Neural cell (in vitro differentiated cells): ENCODE measurements around the gene ADAM11.

Source experiments
- CTCF ChIP-seq: fragments of 450-650 bp; IDR thresholded peaks from 2 replicates; pipeline ENCODE4 v1.5.1; 2014; ENCODE audit warnings: antibody characterized with exemption, mild to moderate bottlenecking, moderate library complexity; ENCODE audit not compliant: poor library complexity, severe bottlenecking
- EZH2 ChIP-seq: fragments of 200-600, 300-800 bp; shearing (Covaris generic), sonication (generic); IDR thresholded peaks from 2 replicates; pipeline ENCODE4 v1.6.1; 2014; ENCODE audit warnings: antibody characterized with exemption, low read length, borderline replicate concordance, mild to moderate bottlenecking; ENCODE audit not compliant: insufficient read depth, poor library complexity, severe bottlenecking
- MXI1 ChIP-seq: fragments of 450-650 bp; conservative IDR thresholded peaks from 2 replicates; pipeline ENCODE4 v1.6.1; 2014; ENCODE audit warnings: antibody characterized with exemption, mild to moderate bottlenecking; ENCODE audit not compliant: poor library complexity, severe bottlenecking
- POLR2AphosphoS5 ChIP-seq: IDR thresholded peaks from 2 replicates; pipeline ENCODE4 v1.6.1; 2012
- RAD21 ChIP-seq: fragments of 450-650 bp; conservative IDR thresholded peaks from 2 replicates; pipeline ENCODE4 v1.6.1; 2014; ENCODE audit warnings: antibody characterized with exemption, mild to moderate bottlenecking, moderate library complexity
- SMC3 ChIP-seq: fragments of 450-650 bp; conservative IDR thresholded peaks from 2 replicates; pipeline ENCODE4 v1.6.1; 2014; ENCODE audit warnings: antibody characterized with exemption, mild to moderate bottlenecking, moderate library complexity; ENCODE audit not compliant: poor library complexity
- TAF1 ChIP-seq: IDR thresholded peaks from 2 replicates; pipeline ENCODE4 v1.6.1; 2012; ENCODE audit warnings: low read depth

DNA sequence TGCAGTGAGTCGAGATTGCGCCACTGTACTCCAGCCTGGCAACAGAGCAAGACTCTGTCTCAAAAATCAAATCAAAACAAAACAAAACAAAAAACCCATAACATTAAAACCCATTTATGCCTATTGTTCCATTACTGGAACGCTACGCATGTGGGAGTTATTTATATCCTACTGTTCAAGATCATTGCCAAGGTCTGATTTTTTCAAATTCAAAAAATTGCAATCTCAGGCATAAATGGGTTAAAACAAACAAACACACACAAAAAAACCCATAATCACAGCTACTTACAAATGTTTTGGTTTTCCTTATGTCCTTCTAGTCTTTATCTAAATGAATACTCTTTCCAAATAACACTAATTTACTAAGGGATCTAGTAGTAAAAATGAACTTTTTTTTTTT lies 53.5 kb downstream of the ADAM11 start:
- no peak for TF ChIP-seq EZH2
- no peak for TF ChIP-seq CTCF
- TF ChIP-seq MXI1: no peak
- TF ChIP-seq TAF1: no peak
- TF ChIP-seq RAD21: no peak
- TF ChIP-seq POLR2AphosphoS5: no peak
- no peak for TF ChIP-seq SMC3
